Ammon's horn (tissue), 1 donor: ENCODE measurements around the gene VEGFD.

Experiments used
- DNase-seq: peaks from one replicate; pipeline ENCODE4 v3.0.0-alpha.2; 2016; ENCODE audit warnings: low spot score

VEGFD gene

DNA sequence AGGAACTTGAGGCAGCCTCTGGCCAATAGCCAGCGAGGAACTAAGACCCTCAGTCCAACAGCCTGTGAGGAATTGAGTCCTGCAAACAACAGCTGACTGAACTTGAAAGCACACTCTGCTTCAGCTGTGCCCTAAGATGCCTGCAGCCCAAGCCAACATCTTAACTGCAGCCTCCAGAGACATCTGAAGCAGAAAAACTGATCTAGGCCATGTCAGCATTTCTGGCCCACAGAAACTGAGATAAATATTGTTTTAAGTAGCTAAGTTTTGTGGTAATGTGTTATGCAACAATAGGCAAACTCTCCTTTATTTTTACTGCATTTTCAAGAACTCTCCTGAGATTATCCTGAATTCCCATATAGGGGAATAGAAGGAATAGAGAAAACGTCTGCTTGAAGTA is 24.5 kb downstream of the VEGFD start:
- no peak for DNase-seq

GRCh38 chrX:15358533-15358932 is 25.7 kb downstream of the VEGFD start:
- no peak for DNase-seq

DNA sequence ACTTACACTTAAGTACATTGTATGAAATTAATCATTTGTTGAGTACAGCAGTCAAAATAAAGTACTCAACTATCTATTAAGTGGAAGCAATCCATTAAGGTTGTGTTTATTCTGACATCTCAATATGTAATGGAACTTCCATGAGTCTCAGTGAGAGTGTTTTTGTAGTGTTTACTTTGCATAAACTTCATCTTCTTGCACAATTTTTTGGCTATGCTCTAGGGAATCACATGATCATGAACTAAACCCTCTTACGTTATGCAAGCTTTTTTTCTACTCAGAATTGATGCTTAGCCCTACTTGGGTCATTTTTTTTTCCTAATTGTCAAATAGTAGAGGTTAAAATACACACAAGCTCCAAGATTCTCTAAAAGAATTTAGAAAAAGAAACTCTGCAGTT is 27.8 kb downstream of the VEGFD start:
- no peak for DNase-seq

DNA sequence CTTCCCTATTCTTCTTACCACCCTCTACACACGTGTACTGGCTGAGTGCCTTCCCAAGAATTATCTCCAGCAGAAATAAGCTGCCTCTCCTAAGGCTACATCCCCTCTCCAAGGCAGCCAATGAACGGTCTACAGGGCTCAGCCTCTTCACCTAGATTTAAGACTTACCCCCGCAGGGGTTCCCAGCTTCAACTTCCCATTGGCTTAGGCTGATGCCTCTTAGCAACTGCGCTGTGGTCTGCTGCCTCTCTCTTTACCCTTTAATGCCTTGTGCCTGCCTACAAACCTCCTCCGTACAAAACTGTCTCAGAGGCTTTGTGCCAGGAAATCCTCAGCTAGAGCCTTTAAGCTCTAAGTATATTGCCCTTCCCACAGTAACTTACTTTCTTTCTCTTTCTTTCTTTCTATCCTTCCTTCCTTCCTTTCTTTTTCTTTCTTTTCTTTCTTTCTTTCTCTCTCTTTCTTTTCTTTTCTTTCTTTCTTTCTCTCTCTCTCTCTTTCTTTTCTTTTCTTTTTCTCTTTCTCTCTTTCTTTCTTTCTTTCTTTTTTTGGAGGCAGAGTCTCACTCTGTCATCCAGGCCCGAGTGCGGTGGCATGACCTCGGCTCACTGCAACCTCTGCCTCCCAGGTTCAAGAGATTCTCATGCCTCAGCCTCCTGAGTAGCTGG is 33.8 kb downstream of the VEGFD start:
- no peak for DNase-seq

DNA sequence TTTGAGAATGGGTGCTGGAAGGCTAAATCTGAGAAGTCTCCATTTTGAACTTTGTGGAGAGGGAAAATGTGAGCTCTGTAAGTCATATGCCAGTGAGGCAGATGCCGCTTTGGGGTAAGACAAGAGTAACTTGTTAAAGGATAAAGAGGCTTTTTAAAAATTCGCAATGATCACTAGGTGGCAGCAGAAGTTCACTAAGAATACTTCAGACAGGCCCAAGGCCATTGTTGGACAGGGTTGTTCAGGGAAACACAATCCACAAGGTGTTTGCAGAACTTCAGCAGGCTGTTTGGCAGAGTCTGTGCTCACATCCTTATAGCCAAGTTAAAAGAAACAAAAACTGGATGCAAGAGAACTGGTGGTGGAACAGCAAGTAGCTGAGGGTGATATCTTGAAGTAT is 35.2 kb downstream of the VEGFD start:
- DNase-seq: peak; percentile 69

GRCh38 chrX:15345976-15346375 is 38.2 kb downstream of the VEGFD start:
- DNase-seq: no peak

DNA sequence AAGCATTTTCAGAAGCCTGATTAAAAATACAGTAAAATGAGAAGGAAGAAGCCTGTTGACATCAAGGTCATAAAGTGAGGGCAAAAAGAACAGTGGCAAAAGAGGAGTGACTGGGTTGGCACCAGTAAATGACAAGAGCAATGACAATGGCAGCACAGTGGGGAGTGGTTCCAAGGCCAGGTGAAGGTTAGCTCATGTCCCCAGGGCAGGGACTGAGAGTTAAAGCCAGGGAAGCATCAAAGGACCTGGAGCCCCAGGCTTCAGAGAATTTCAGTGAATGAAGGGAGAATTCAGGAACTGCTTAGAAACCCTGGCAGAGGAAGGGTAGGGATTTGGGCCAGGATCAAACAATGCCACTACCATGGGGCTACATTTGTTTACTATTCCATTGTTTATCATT is 40.1 kb downstream of the VEGFD start:
- no peak for DNase-seq

- no peak for DNase-seq
Observed at GRCh38 chrX:15343075-15343476, 41.1 kb downstream of the VEGFD start.

- no peak for DNase-seq
Observed at GRCh38 chrX:15340867-15341266, 43.3 kb downstream of the VEGFD start.

GRCh38 chrX:15336023-15336413 is 48.2 kb downstream of the VEGFD start:
- DNase-seq: peak; percentile 11

DNA sequence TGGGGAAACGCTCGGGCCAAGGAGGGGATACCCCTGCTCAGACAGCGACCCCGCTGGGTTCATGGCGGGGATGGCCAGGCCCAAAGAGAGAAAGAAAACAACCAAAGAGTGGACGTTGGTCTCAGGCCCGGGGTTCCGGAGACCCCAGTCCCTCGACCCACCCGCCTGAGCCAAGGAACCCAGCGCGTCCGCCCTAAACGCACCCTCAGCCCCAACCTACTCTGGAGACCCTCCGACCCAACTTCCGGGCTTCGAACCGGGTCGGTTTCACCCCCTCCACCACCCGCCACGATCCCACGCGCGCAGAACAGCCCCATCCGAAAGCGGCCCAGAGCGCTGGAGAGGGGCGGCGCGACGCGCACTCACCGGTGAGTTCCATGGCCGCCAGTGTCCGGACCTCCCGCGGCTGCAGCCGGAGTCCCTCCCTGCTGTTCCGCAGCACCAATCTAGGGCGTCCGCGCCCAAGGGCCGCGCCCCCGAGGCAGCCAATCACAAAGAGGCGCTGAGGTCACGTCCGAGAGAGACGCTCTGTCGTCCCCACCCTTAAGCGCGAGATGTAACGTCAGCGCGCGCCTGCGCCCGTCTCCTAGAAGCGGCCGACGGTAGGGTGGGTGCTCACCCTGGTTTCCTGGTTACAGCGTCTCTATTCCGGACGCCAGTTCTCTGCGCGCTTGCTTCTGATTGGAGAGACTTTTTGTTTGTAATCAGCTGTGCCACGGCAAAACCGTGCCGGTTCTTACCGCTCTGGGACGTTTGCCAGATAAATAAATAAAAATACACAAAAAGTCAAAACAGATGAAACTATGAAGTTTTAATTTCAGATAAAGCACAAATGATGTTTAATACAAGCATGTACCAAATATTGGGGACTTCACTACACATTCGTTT is 48.8 kb downstream of the VEGFD start, which contains the start of gene PIGA:
Gene PIGA, minus strand, starts transcription at position 389 of the 888 bp plus-strand sequence. CDS start 3,593 bp downstream, outside the sequence.
- DNase-seq: peak; percentile 97

DNA sequence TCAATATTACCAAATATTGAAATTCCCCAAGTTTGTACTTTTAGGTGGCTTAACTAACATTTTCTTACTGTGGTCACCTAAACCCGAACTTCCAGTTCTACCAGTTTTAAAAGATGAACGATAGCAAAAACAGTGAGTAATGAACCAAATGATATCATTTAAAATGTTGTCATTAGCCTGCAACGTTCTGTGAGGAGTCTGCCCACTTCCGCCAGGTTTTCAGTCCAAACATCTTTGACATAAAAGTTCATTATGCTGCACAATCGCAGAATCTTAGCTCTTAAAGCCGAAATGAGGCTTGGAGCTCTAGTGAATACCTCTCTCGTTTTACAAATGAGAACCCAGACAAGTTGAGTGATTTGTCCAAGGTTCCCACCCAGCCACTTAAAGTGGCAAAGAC is 49.7 kb downstream of the VEGFD start:
- DNase-seq: no peak

DNA sequence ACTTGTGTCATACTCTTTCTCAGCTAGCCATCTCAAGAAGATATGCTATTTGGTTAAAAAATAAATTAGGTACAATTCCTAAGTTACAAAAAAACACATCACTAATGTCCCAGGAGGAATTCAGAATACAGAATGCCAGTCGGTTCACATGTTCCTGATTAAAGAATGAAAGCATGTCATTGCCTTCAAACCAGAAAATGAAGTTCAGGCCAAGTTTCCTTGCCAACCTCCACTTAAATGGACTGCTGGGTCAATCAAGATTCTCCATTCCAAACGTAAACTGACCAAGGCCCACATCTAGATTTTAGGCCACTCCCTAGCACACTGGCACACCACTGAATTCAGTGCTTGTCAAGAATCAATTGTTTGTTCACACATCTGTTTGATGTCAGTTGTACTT is 55.4 kb downstream of the VEGFD start:
- DNase-seq: no peak

GRCh38 chrX:15328131-15328530 is 56.1 kb downstream of the VEGFD start:
- DNase-seq: no peak

- no peak for DNase-seq
Observed at GRCh38 chrX:15322472-15322871, 61.7 kb downstream of the VEGFD start.

- DNase-seq: no peak
Observed at GRCh38 chrX:15322072-15322471, 62.1 kb downstream of the VEGFD start.

DNA sequence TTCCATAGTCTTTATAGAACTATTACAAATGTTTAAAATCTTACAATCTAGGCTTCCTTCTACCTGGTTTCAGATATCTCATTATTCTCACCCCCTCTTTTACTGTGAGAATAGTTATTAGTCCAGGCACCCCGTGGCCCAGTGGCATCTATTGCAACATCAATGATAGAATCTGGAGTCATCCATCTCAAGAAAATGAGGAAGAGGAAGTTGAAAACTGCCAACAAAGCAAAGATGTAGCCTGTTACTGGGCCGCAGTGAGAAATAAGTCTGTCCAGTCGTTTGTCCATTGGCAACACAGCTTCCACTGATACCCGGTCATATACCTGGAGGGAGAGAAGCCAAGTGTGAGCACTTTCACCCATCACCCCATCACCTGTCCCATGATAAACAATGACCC is 62.8 kb downstream of the VEGFD start:
- DNase-seq: peak; percentile 20

GRCh38 chrX:15320297-15320696 is 63.9 kb downstream of the VEGFD start:
- DNase-seq: no peak

GRCh38 chrX:15319075-15319474 is 65.1 kb downstream of the VEGFD start:
- DNase-seq: peak; percentile 53

- DNase-seq: no peak
Observed at GRCh38 chrX:15315509-15315908, 68.7 kb downstream of the VEGFD start, which contains the start of gene ASB11. ASB11 (minus strand) TSS chrX:15315640; CDS start chrX:15315605, 35 bp downstream.

- no peak for DNase-seq
Observed at GRCh38 chrX:15314472-15314871, 69.7 kb downstream of the VEGFD start.

DNA sequence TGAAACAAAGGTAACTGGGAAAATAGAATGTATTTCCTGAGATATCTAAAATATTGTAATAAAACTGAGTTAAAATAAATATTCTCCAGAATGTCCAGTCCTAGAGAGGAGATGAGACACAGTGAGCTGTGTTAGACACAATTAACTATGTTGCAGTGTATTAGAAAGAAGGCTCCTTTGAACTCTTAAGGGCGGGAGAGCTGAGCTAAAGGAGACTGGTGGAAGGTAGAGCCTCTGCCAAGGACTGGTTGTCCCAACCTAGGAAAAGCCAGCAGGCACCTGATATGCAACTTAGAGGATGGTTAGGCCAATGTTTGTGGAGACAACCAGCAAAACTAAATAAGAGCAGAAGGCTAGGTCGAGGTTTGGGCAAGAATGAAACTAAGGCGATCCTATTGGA is 73.1 kb downstream of the VEGFD start:
- no peak for DNase-seq

DNA sequence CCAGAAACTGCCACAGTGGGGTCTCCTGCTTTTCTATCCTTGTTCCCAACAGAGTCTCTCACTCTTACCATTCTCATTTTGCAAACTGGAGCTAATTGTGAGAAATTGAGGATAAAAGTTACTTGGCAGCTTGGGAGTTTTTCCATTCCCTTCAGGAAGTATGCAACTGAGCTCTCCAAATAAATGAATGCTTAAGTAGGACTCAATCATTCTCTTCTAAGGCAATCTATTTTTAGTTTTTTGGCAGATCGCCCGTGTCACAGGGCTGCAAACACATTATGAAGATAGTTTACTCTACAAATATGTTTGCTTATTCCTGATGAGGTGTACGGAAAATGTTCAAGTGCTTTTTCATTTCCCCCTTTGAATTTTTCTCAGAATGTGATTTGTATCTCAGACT is 74.1 kb downstream of the VEGFD start:
- peak; percentile 37 for DNase-seq
